Measurements from ENCODE around the gene APBA2. TPM values are rescaled to one million over a fixed set of nuclear protein-coding genes. Genes with fewer than 3 reads are reported as not detected.

APBA2 gene
- total RNA-seq, 4 donors from 2014 or later: 1.3 to 7.0 (median 2.4) TPM

GRCh38 chr15:29130951-29131839, 245.4 kb downstream of the APBA2 start:
- peaks cover 17% of the 10 kb centered on the region for H3K27me3 ChIP-seq
- WGBS: 69% methylated on average over 19 of the region's 19 CpGs
- H3K27ac ChIP-seq: no peak overlapping the region
- H3K36me3 ChIP-seq: no peaks in the 10 kb centered on the region
- no peaks in the 10 kb centered on the region for H3K9me3 ChIP-seq
- H3K4me1 ChIP-seq: no peaks in the 10 kb centered on the region
- peak in 1 of 2 donors; percentile 37 for DNase-seq (ENCODE audit: low spot score in 2 of 2)
- TF ChIP-seq POLR2A (IDR thresholded peaks at IDR 0.05) (no peak), EP300 (IDR thresholded peaks at IDR 0.05) (no peak), CTCF (IDR thresholded peaks at IDR 0.05) (no peak), POLR2AphosphoS5 (IDR thresholded peaks at IDR 0.05) (no peak)
- no peak overlapping the region for H3K4me3 ChIP-seq

GRCh38 chr15:29131840-29132420, 246.2 kb downstream of the APBA2 start:
- no peak for TF ChIP-seq EP300 (IDR thresholded peaks at IDR 0.05)
- no peak for TF ChIP-seq CTCF (IDR thresholded peaks at IDR 0.05)
- no peak for TF ChIP-seq POLR2A (IDR thresholded peaks at IDR 0.05)
- TF ChIP-seq POLR2AphosphoS5 (IDR thresholded peaks at IDR 0.05): no peak
- H3K4me3 ChIP-seq: no peak overlapping the region
- no peaks in the 10 kb centered on the region for H3K9me3 ChIP-seq
- WGBS: 69% methylated on average over 16 of the region's 23 CpGs
- no peaks in the 10 kb centered on the region for H3K36me3 ChIP-seq
- peak in 1 of 2 donors; percentile 56 for DNase-seq (ENCODE audit: low spot score in 2 of 2)
- peaks cover 12% of the 10 kb centered on the region for H3K27me3 ChIP-seq
- H3K4me1 ChIP-seq: no peaks in the 10 kb centered on the region
- H3K27ac ChIP-seq: no peak overlapping the region

GRCh38 chr15:29132735-29133181, 247.0 kb downstream of the APBA2 start:
- Histone ChIP-seq H3K4me3 (no peak overlapping the region), H3K27me3 (peaks cover 12% of the 10 kb centered on the region), H3K27ac (no peak overlapping the region), H3K9me3 (no peaks in the 10 kb centered on the region), H3K4me1 (no peaks in the 10 kb centered on the region), H3K36me3 (no peaks in the 10 kb centered on the region)
- WGBS: 83% methylated on average over 11 of the region's 14 CpGs
- DNase-seq (ENCODE audit: low spot score in 2 of 2): peak in 1 of 2 donors; percentile 49
- no peak for TF ChIP-seq EP300 (IDR thresholded peaks at IDR 0.05)
- no peak for TF ChIP-seq POLR2A (IDR thresholded peaks at IDR 0.05)
- TF ChIP-seq POLR2AphosphoS5 (IDR thresholded peaks at IDR 0.05): no peak
- no peak for TF ChIP-seq CTCF (IDR thresholded peaks at IDR 0.05)

- WGBS: 95% methylated on average over 7 of the region's 8 CpGs
- Histone ChIP-seq H3K36me3 (no peaks in the 10 kb centered on the region), H3K4me3 (no peak overlapping the region), H3K4me1 (no peaks in the 10 kb centered on the region), H3K27me3 (peaks cover 8% of the 10 kb centered on the region), H3K27ac (no peak overlapping the region), H3K9me3 (no peaks in the 10 kb centered on the region)
- peak in 1 of 2 donors; percentile 41 for DNase-seq (ENCODE audit: low spot score in 2 of 2)
- no peak for TF ChIP-seq CTCF (IDR thresholded peaks at IDR 0.05)
- TF ChIP-seq POLR2A (IDR thresholded peaks at IDR 0.05): no peak
- TF ChIP-seq POLR2AphosphoS5 (IDR thresholded peaks at IDR 0.05): no peak
- no peak for TF ChIP-seq EP300 (IDR thresholded peaks at IDR 0.05)
These were observed 247.5 kb downstream of the APBA2 start for GRCh38 chr15:29133321-29133720.

GRCh38 chr15:29133791-29134190, 248.0 kb downstream of the APBA2 start:
- 85% methylated on average over 5 of the region's 5 CpGs for whole genome bisulfite sequencing
- no peaks in the 10 kb centered on the region for H3K9me3 ChIP-seq
- DNase-seq (ENCODE audit: low spot score in 2 of 2): peak in 1 of 2 donors; percentile 28
- no peak for TF ChIP-seq EP300 (IDR thresholded peaks at IDR 0.05)
- no peak for TF ChIP-seq POLR2AphosphoS5 (IDR thresholded peaks at IDR 0.05)
- TF ChIP-seq CTCF (IDR thresholded peaks at IDR 0.05): no peak
- no peak for TF ChIP-seq POLR2A (IDR thresholded peaks at IDR 0.05)
- H3K4me1 ChIP-seq: no peaks in the 10 kb centered on the region
- no peak overlapping the region for H3K4me3 ChIP-seq
- no peak overlapping the region for H3K27ac ChIP-seq
- no peaks in the 10 kb centered on the region for H3K36me3 ChIP-seq
- peaks cover 8% of the 10 kb centered on the region for H3K27me3 ChIP-seq
